SK-N-MC (cell line): ENCODE data around the gene ZNF763.
"Not testable (repeated sequence)": the region's sequence is repeated elsewhere in the genome, so short reads cannot be mapped to it uniquely, and the experiment has no call there.

Experiments used
- DNase-seq: peaks from one replicate; pipeline ENCODE4 v3.0.0-alpha.2; 2011; ENCODE audit warnings: low read depth, low spot score
- H3K27ac ChIP-seq: fragments of 200-600 bp; sonication (generic); 2 replicates; pipeline ENCODE4 v1.5.1; 2016; ENCODE audit warnings: mixed run types
- H3K36me3 ChIP-seq: fragments of 200-600 bp; sonication (generic); 2 replicates; pipeline ENCODE4 v1.6.1; 2017; ENCODE audit warnings: antibody characterized with exemption, low read length, mixed read lengths; ENCODE audit not compliant: insufficient read depth
- H3K4me3 ChIP-seq: fragments of 200-600 bp; sonication (generic); 2 replicates; pipeline ENCODE4 v1.5.1; 2016
- H3K9ac ChIP-seq: fragments of 200-600 bp; sonication (generic); 2 replicates; pipeline ENCODE4 v1.8.0; 2017; ENCODE audit warnings: mixed run types, mixed read lengths; ENCODE audit not compliant: insufficient read length
- H3K9me3 ChIP-seq: fragments of 200-600 bp; sonication (generic); 2 replicates; pipeline ENCODE4 v1.6.1; 2017; ENCODE audit warnings: low read depth, mild to moderate bottlenecking, antibody characterized with exemption, low read length, moderate library complexity, mixed read lengths
- EZH2 ChIP-seq: fragments of 200-600 bp; sonication (generic); IDR thresholded peaks from one replicate; pipeline ENCODE4 v1.6.1; 2017; ENCODE audit warnings: antibody characterized with exemption
- FOXP2 ChIP-seq: optimal IDR thresholded peaks from 2 replicates; pipeline ENCODE3; 2011; ENCODE audit warnings: mild to moderate bottlenecking, moderate library complexity; ENCODE audit not compliant: insufficient read depth; ENCODE audit errors: extremely low read length, control extremely low read depth
- POLR2AphosphoS5 ChIP-seq: IDR thresholded peaks from 2 replicates; pipeline ENCODE4 v1.6.1; 2012; ENCODE audit warnings: mild to moderate bottlenecking, low read depth, low read length, borderline replicate concordance

ZNF763 gene

GRCh38 chr19:11964858-11965645 is at the start of gene ZNF763:
Gene ZNF763, plus strand, starts transcription at chr19:11965040. Its CDS starts 169 bp downstream, at chr19:11965209.
- Histone ChIP-seq H3K36me3 (no peaks in the 10 kb centered on the region), H3K4me3 (0 out of 2 replicates have a peak within 1 kb of the TSS, but pooled peaks have one; percentile 22), H3K9me3 (no peaks in the 10 kb centered on the region), H3K27ac (no peak within 1 kb of the TSS), H3K9ac (no peak within 1 kb of the TSS)
- no peak for TF ChIP-seq EZH2
- TF ChIP-seq POLR2AphosphoS5 = no peak
- no peak for TF ChIP-seq FOXP2
- DNase-seq = no peak

DNA sequence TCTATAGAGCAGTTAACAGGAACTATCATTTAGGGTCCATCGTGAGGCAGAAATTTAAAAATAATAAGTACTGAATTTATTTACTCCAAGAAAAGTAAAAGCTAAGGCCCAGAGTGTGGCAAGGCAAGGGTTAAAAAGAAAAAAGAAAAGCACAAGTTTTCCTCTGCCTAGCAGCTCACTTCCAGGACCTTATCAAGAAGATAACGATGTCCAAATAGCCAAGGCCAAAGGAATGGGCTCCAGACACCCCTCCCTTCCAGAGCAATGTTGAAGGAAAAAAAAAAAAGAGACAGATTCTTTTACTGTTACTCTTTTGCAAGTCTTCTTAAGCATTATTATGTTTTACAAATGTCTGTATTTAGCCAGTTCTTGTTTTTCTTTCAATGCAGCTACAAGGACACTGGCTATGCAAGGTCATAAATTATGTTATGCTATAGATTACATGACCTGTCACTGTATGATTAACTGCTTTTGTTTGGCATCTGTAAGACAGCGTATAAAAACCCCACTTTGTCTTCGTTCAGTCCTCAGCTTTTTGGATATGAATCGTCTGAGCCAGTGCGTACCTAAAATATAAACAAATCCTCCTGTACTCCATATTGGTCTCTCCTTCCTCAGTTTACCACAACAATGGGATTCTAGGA is 42.9 kb upstream of the ZNF763 start:
- H3K9me3 ChIP-seq = no peaks in the 10 kb centered on the region
- no peak for DNase-seq

GRCh38 chr19:11924886-11925650 is 39.8 kb upstream of the ZNF763 start, which contains the start of gene ZNF700:
Gene ZNF700, plus strand, starts transcription at chr19:11925107. Its CDS starts 104 bp downstream, at chr19:11925211.
- DNase-seq = peak; percentile 72
- peak within 1 kb of the TSS; percentile 83 for H3K9ac ChIP-seq
- peaks cover 8% of the 10 kb centered on the region; the same call in 1 of the 2 replicates for H3K9me3 ChIP-seq
- peak within 1 kb of the TSS; percentile 79 for H3K4me3 ChIP-seq
- H3K36me3 ChIP-seq = peaks cover 28% of the 10 kb centered on the region
- no peak for TF ChIP-seq EZH2
- TF ChIP-seq POLR2AphosphoS5 = peak; percentile 83
- H3K27ac ChIP-seq = peak within 1 kb of the TSS; percentile 64; the same call in 1 of the 2 replicates

More for the DNA sequence above, 42.9 kb upstream of the ZNF763 start:
- Histone ChIP-seq H3K27ac (no peak overlapping the region), H3K36me3 (peaks cover 6% of the 10 kb centered on the region), H3K4me3 (no peak overlapping the region), H3K9ac (no peak overlapping the region)
- TF ChIP-seq POLR2AphosphoS5 (no peak), FOXP2 (no peak), EZH2 (no peak)

DNA sequence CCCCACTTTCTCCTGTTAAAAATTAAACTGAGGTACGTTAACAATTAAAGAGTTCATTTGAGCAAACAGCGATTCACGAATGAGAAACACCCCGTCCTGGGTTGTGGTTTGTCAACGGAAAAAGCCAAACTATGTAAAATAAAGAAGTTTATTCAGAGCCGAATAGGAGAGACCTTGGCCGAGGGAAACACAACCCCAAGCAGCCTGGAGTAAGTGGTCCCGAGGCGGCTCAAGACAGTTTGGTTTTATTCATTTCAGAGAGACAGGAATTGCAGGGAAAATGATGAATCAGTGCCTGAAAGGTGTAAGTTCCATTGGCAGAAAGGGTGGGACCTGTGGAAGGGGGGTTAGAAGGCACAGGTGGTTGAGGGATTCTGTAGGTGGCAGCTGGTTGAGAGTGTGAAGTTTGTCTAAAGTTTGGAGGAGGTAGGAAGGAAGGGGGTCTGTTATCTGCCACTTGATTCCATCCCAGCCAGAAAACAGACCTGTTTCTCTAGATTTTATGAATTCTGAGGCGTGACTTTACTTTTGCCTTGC is 39.1 kb upstream of the ZNF763 start:
- peak overlapping the region; percentile 83 for H3K9ac ChIP-seq
- not testable (repeated sequence) for H3K27ac ChIP-seq, H3K9me3 ChIP-seq

GRCh38 chr19:11927227-11927626 is 37.6 kb upstream of the ZNF763 start:
- Histone ChIP-seq H3K36me3 (peaks cover 40% of the 10 kb centered on the region), H3K27ac (no peak overlapping the region), H3K9me3 (peaks cover 10% of the 10 kb centered on the region), H3K4me3 (no peak overlapping the region), H3K9ac (no peak overlapping the region)
- no peak for TF ChIP-seq FOXP2
- TF ChIP-seq EZH2 = no peak
- TF ChIP-seq POLR2AphosphoS5 = no peak
- no peak for DNase-seq

More for the DNA sequence above, 39.1 kb upstream of the ZNF763 start:
- peaks cover 35% of the 10 kb centered on the region for H3K36me3 ChIP-seq
- H3K4me3 ChIP-seq = peak overlapping the region; percentile 79
- not testable (repeated sequence) for DNase-seq

GRCh38 chr19:11931051-11931450 is 33.8 kb upstream of the ZNF763 start:
- TF ChIP-seq POLR2AphosphoS5 = no peak
- no peak for DNase-seq
- peaks cover 10% of the 10 kb centered on the region for H3K9me3 ChIP-seq
- H3K4me3 ChIP-seq = no peak overlapping the region
- no peak overlapping the region for H3K9ac ChIP-seq
- H3K27ac ChIP-seq = no peak overlapping the region; the same call in 1 of the 2 replicates
- peaks cover 52% of the 10 kb centered on the region for H3K36me3 ChIP-seq

- Histone ChIP-seq H3K9me3 (peaks cover 10% of the 10 kb centered on the region), H3K36me3 (peaks cover 50% of the 10 kb centered on the region), H3K4me3 (no peak overlapping the region), H3K27ac (no peak overlapping the region; the same call in 1 of the 2 replicates), H3K9ac (no peak overlapping the region)
- TF ChIP-seq EZH2 (no peak), POLR2AphosphoS5 (no peak), FOXP2 (no peak)
- no peak for DNase-seq
These were observed 33.3 kb upstream of the ZNF763 start for GRCh38 chr19:11931513-11931912.

- H3K4me3 ChIP-seq, H3K9me3 ChIP-seq, DNase-seq, H3K9ac ChIP-seq, H3K27ac ChIP-seq: not testable (repeated sequence)
- peaks cover 29% of the 10 kb centered on the region for H3K36me3 ChIP-seq
These were observed 29.0 kb upstream of the ZNF763 start for GRCh38 chr19:11935829-11936228.

- H3K9ac ChIP-seq, H3K27ac ChIP-seq, H3K4me3 ChIP-seq, DNase-seq: not testable (repeated sequence)
- peaks cover 14% of the 10 kb centered on the region; the same call in 1 of the 2 replicates for H3K9me3 ChIP-seq
- peaks cover 36% of the 10 kb centered on the region for H3K36me3 ChIP-seq
These were observed 26.5 kb upstream of the ZNF763 start for GRCh38 chr19:11938383-11938782.

DNA sequence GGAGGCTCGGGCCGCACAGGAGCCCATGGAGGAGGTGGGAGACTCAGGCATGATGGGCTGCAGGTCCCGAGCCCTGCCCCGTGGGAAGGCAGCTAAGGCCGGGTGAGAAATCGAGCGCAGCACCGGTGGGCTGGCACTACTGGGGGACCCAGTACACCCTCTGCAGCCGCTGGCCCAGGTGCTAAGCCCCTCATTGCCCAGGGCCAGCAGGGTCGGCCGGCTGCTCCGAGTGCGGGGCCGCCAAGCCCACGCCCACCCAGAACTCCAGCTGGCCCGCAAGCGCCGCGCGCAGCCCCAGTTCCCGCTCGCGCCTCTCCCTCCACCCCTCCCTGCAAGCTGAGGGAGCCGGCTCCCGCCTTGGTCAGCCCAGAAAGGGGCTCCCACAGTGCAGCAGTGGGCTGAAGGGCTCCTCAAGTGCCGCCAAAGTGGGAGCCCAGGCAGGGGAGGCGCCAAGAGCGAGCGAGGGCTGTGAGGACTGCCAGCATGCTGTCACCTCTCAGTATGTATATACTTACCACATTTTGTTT is 23.4 kb upstream of the ZNF763 start:
- not testable (repeated sequence) for H3K27ac ChIP-seq, H3K9ac ChIP-seq, DNase-seq, H3K4me3 ChIP-seq
- peaks cover 56% of the 10 kb centered on the region for H3K36me3 ChIP-seq
- H3K9me3 ChIP-seq = peaks cover 28% of the 10 kb centered on the region; the same call in 1 of the 2 replicates
